Keratinocyte (primary cell): ENCODE measurements around the gene HIP1. TPM values are rescaled to one million over a fixed set of nuclear protein-coding genes. Genes with fewer than 3 reads are reported as not detected.

ENCODE experiments used
- DNase-seq: peaks from one replicate; pipeline ENCODE4 v3.0.0-alpha.2; 2011; ENCODE audit warnings: low read depth, missing footprints, low spot score
- FAIRE-seq: peaks from 2 replicates; lab custom pipeline; 2011; peaks lifted over from hg19 to GRCh38; lab: Jason Lieb, UNC
- H2AFZ ChIP-seq: 2 replicates; pipeline ENCODE4 v1.6.0; 2012; ENCODE audit warnings: low read length, control low read depth, inconsistent platforms; ENCODE audit not compliant: control insufficient read depth
- H3K27ac ChIP-seq: 2 replicates; pipeline ENCODE4 v1.5.1; 2011; ENCODE audit warnings: low read length; ENCODE audit not compliant: control insufficient read depth, insufficient read depth
- H3K27me3 ChIP-seq: 3 replicates; pipeline ENCODE4 v1.6.0; 2011; ENCODE audit warnings: low read length; ENCODE audit not compliant: control insufficient read depth, insufficient read depth; ENCODE audit errors: extremely low read depth
- H3K36me3 ChIP-seq, 2 experiments: 2 replicates in 1 of 2; 3 replicates in 1 of 2; pipeline ENCODE4 v1.5.1; 2011; ENCODE audit warnings: low read length in 2 of 2, mild to moderate bottlenecking in 1 of 2; ENCODE audit not compliant: control insufficient read depth in 2 of 2, insufficient read depth in 2 of 2; ENCODE audit errors: extremely low read depth in 1 of 2
- H3K4me1 ChIP-seq: 3 replicates; pipeline ENCODE4 v1.5.1; 2011; ENCODE audit warnings: low read length; ENCODE audit not compliant: control insufficient read depth, insufficient read depth; ENCODE audit errors: extremely low read depth
- H3K4me2 ChIP-seq: 3 replicates; pipeline ENCODE4 v1.6.0; 2011; ENCODE audit warnings: low read depth, low read length; ENCODE audit not compliant: control insufficient read depth, insufficient read depth; ENCODE audit errors: extremely low read depth
- H3K4me3 ChIP-seq, 3 experiments: fragments of 200-600 bp in 1 of 3; sonication (generic) in 1 of 3; 2 replicates in 2 of 3; 3 replicates in 1 of 3; pipeline ENCODE4 v1.5.1; 2011 to 2016; ENCODE audit warnings: low read length in 3 of 3, mild to moderate bottlenecking in 3 of 3, control low read depth in 2 of 3, inconsistent platforms in 1 of 3, low read depth in 1 of 3, mixed read lengths in 1 of 3, mixed run types in 1 of 3, moderate library complexity in 1 of 3; ENCODE audit not compliant: control insufficient read depth in 2 of 3, insufficient read depth in 2 of 3; ENCODE audit errors: extremely low read depth in 1 of 3
- H3K79me2 ChIP-seq: 2 replicates; pipeline ENCODE4 v1.6.0; 2012; ENCODE audit warnings: low read length; ENCODE audit not compliant: control insufficient read depth, insufficient read depth
- H3K9ac ChIP-seq: 3 replicates; pipeline ENCODE4 v1.6.0; 2011; ENCODE audit warnings: low read length; ENCODE audit not compliant: control insufficient read depth, insufficient read depth; ENCODE audit errors: extremely low read depth
- H3K9me1 ChIP-seq: 3 replicates; pipeline ENCODE4 v1.6.0; 2011; ENCODE audit warnings: low read length; ENCODE audit not compliant: control insufficient read depth, insufficient read depth; ENCODE audit errors: extremely low read depth
- H3K9me3 ChIP-seq: 2 replicates; pipeline ENCODE4 v1.5.1; 2012; ENCODE audit warnings: low read depth, low read length; ENCODE audit not compliant: control insufficient read depth
- H4K20me1 ChIP-seq: 3 replicates; pipeline ENCODE4 v1.6.0; 2011; ENCODE audit warnings: low read length; ENCODE audit not compliant: control insufficient read depth, insufficient read depth; ENCODE audit errors: extremely low read depth
- CTCF ChIP-seq, 3 experiments: IDR thresholded peaks in 1 of 3; conservative IDR thresholded peaks in 1 of 3; optimal IDR thresholded peaks in 1 of 3; 2 replicates in 2 of 3; 3 replicates in 1 of 3; pipeline versions ENCODE3 to v1.5.1; 2011; ENCODE audit warnings: low read length in 3 of 3, mild to moderate bottlenecking in 3 of 3, moderate library complexity in 2 of 3, control low read depth in 1 of 3, inconsistent platforms in 1 of 3; ENCODE audit not compliant: insufficient read depth in 2 of 3; ENCODE audit errors: extremely low read depth in 1 of 3
- EZH2 ChIP-seq: IDR thresholded peaks from one replicate; pipeline ENCODE4 v1.6.1; 2012; ENCODE audit warnings: inconsistent platforms, mild to moderate bottlenecking, low read length, moderate library complexity
- dilution Hi-C: fragments of 300-500 bp; cut with MboI; formaldehyde crosslinking; loops from one replicate; pipeline ENCODE4 v1.7.0; 2020; ENCODE audit warnings: low sequenced_read_pairs; ENCODE audit not compliant: extremely low pct_ligation_motif_present
- polyA plus RNA-seq, 5 experiments: library from polyadenylated mRNA; depleted of rRNA in 3 of 5; stranded (reverse) in 3 of 5; stranded (forward) in 1 of 5; unstranded in 1 of 5; fragments of >200 nt; gene quantifications; 1 replicate in 1 of 5; 2 replicates in 3 of 5; 3 replicates in 1 of 5; pipeline versions ENCODE4 v1.2.1 to v1.2.3, GENCODE V29; 2011 to 2012; ENCODE audit warnings: missing spikeins in 2 of 5, low read depth in 1 of 5, low replicate concordance in 1 of 5

HIP1 gene
- polyA plus RNA-seq, 1 donor (not counting 4 experiments of a cell fraction or from before 2014, with no cell fraction given): 5.0 TPM

GRCh38 chr7:75716992-75717626, 21.6 kb downstream of the HIP1 start:
- no peak overlapping the region for H3K27ac ChIP-seq
- H3K9me3 ChIP-seq: no peaks in the 10 kb centered on the region
- H4K20me1 ChIP-seq: no peaks in the 10 kb centered on the region
- H3K79me2 ChIP-seq: no peaks in the 10 kb centered on the region
- FAIRE-seq (no peak), DNase-seq (no peak)
- H2AFZ ChIP-seq: no peak overlapping the region
- H3K4me2 ChIP-seq: no peak overlapping the region
- H3K9ac ChIP-seq: no peak overlapping the region
- peaks cover 3% of the 10 kb centered on the region for H3K4me1 ChIP-seq
- no peak overlapping the region for H3K4me3 ChIP-seq
- TF ChIP-seq EZH2 (no peak), CTCF (optimal IDR thresholded peaks at IDR 0.05 in 1 of 3, IDR thresholded peaks at IDR 0.05 in 1 of 3, conservative IDR thresholded peaks at IDR 0.05 in 1 of 3; ENCODE audit: extremely low read depth in 1 of 3, insufficient read depth in 2 of 3, low read length in 3 of 3) (no peak)
- dilution Hi-C loops: no loop called here
- H3K9me1 ChIP-seq: no peaks in the 10 kb centered on the region
- no peaks in the 10 kb centered on the region for H3K27me3 ChIP-seq
- no peaks in the 10 kb centered on the region for H3K36me3 ChIP-seq

GRCh38 chr7:75715864-75716263, 22.9 kb downstream of the HIP1 start:
- TF ChIP-seq CTCF (optimal IDR thresholded peaks at IDR 0.05 in 1 of 3, IDR thresholded peaks at IDR 0.05 in 1 of 3, conservative IDR thresholded peaks at IDR 0.05 in 1 of 3; ENCODE audit: extremely low read depth in 1 of 3, insufficient read depth in 2 of 3, low read length in 3 of 3): no peak
- H3K4me1 ChIP-seq: peaks cover 3% of the 10 kb centered on the region

More at GRCh38 chr7:75715864-75716263, 22.9 kb downstream of the HIP1 start:
- Histone ChIP-seq H3K27ac (no peak overlapping the region), H3K36me3 (no peaks in the 10 kb centered on the region), H3K9me1 (no peaks in the 10 kb centered on the region), H3K9me3 (no peaks in the 10 kb centered on the region), H3K79me2 (no peaks in the 10 kb centered on the region), H4K20me1 (no peaks in the 10 kb centered on the region), H3K9ac (no peak overlapping the region), H3K4me3 (no peak overlapping the region), H2AFZ (no peak overlapping the region), H3K27me3 (no peaks in the 10 kb centered on the region), H3K4me2 (no peak overlapping the region)
- FAIRE-seq (no peak), DNase-seq (no peak)
- dilution Hi-C loops: no loop called here
